HEK293T (cell line): ENCODE results near the gene SLF2.

ENCODE experiments used
- ARNT ChIP-seq: fragments of 450-650 bp; IDR thresholded peaks from 2 replicates; pipeline ENCODE4 v1.6.1; 2017; ENCODE audit warnings: mild to moderate bottlenecking
- BHLHE40 ChIP-seq: fragments of 450-650 bp; IDR thresholded peaks from 2 replicates; pipeline ENCODE4 v1.6.1; 2016; ENCODE audit warnings: mild to moderate bottlenecking, moderate library complexity, borderline replicate concordance
- CTBP1 ChIP-seq: fragments of 450-650 bp; IDR thresholded peaks from 2 replicates; pipeline ENCODE4 v1.6.1; 2016; ENCODE audit warnings: borderline replicate concordance
- ELF4 ChIP-seq: fragments of 450-650 bp; IDR thresholded peaks from 2 replicates; pipeline ENCODE4 v1.6.1; 2017; ENCODE audit warnings: antibody characterized with exemption
- FOXA1 ChIP-seq: fragments of 450-650 bp; IDR thresholded peaks from 2 replicates; pipeline ENCODE4 v1.6.1; 2016; ENCODE audit warnings: mild to moderate bottlenecking
- FOXK2 ChIP-seq: fragments of 450-650 bp; IDR thresholded peaks from 2 replicates; pipeline ENCODE4 v1.6.1; 2016; ENCODE audit warnings: mild to moderate bottlenecking
- FOXM1 ChIP-seq: fragments of 450-650 bp; IDR thresholded peaks from 2 replicates; pipeline ENCODE4 v1.6.1; 2017; ENCODE audit warnings: mild to moderate bottlenecking, borderline replicate concordance
- L3MBTL2 ChIP-seq: fragments of 450-650 bp; conservative IDR thresholded peaks from 2 replicates; pipeline ENCODE4 v1.6.1; 2016; ENCODE audit warnings: mild to moderate bottlenecking
- NFRKB ChIP-seq: fragments of 450-650 bp; IDR thresholded peaks from 2 replicates; pipeline ENCODE4 v1.6.1; 2016; ENCODE audit warnings: mild to moderate bottlenecking, moderate library complexity
- SP1 ChIP-seq: fragments of 450-650 bp; IDR thresholded peaks from 2 replicates; pipeline ENCODE4 v1.6.1; 2017
- TARDBP ChIP-seq: fragments of 450-650 bp; IDR thresholded peaks from 2 replicates; pipeline ENCODE4 v1.6.1; 2016
- TF ChIP-seq, protein P1 (sequence below): fragments of 450-650 bp; IDR thresholded peaks from 2 replicates; pipeline ENCODE4 v1.6.1; 2016

DNA sequence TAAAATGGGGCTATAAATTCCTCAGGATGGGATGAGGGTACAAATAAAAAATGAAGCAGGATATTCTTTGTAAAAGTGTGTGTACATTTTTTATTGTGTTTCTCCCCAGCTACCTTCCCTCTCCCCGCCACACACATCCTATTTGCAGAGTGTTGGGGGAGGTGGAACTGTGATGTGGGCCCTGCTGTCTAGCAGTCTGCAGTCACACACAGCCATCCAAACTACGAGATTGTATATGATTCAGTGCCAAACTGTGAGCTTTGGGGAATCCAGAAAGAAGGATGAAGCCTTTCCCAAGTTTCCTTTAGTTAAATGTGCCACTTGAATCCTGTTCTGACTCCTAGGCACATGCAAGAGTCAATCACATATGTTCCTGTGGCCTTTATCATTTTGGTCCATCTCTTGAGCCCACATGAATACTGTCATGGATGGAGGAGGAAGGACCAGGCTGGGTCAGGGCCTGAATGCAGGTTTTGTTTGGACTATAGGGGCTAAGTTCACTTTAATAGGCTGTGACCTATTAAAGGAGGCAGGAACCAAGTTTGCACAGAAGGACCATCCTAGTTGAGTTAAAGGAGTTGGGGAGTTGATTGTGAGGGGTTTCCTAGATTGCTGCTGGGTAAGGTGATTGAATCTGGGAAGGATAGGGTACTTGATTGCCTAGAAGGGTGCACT is 55.4 kb downstream of the SLF2 start:
- TF ChIP-seq BHLHE40 (no peak), L3MBTL2 (no peak), ARNT (no peak), TARDBP (no peak), FOXK2 (no peak), CTBP1 (no peak), FOXA1 (no peak), ELF4 (no peak), FOXM1 (no peak), NFRKB (no peak), SP1 (no peak)
- TF ChIP-seq, protein P1, sequence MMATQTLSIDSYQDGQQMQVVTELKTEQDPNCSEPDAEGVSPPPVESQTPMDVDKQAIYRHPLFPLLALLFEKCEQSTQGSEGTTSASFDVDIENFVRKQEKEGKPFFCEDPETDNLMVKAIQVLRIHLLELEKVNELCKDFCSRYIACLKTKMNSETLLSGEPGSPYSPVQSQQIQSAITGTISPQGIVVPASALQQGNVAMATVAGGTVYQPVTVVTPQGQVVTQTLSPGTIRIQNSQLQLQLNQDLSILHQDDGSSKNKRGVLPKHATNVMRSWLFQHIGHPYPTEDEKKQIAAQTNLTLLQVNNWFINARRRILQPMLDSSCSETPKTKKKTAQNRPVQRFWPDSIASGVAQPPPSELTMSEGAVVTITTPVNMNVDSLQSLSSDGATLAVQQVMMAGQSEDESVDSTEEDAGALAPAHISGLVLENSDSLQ: no peak
